KG1 (cell line): Measurements from ENCODE around the gene TERT.

Source experiments
- DNase-seq: peaks from one replicate; lab custom pipeline; 2025; lab: John Stamatoyannopoulos, UW

TERT gene

GRCh38 chr5:1206521-1207412, 88.1 kb downstream of the TERT start:
- DNase-seq, result no peak

- DNase-seq, result no peak
These were observed 89.3 kb downstream of the TERT start for GRCh38 chr5:1205255-1206180.

- no peak for DNase-seq
These were observed 90.1 kb downstream of the TERT start for GRCh38 chr5:1204693-1205242.

GRCh38 chr5:1203968-1204692, 90.7 kb downstream of the TERT start:
- no peak for DNase-seq

- DNase-seq, result no peak
These were observed 91.4 kb downstream of the TERT start for GRCh38 chr5:1203311-1203967.
